Measurements from ENCODE around the gene SLC22A12.

Gene SLC22A12

DNA sequence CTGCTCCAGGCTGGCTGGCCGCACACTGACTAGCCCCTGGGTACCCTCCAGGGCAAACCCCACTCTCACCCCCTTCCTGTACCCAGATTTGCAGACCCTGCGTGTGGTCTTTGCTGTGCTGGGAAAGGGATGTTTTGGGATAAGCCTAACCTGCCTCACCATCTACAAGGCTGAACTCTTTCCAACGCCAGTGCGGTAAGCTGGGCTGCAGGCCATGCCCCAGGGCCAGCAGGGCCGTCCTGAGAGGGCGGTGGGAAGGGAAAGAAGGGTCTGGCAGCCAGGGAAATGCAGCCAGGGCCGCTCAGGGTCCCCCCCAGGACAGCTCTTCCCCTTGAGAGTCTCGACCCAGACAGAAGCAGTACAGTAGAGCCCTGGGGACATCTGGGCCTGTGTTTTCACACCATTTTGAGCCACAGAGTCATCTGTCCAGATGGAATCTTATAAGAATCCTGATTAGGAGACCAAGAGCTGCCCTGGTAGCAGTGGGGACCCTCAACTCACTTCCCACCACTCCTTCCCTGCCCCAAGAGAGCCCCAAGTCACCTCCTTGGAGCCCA is 22.4 kb upstream of the SLC22A12 start:
- Histone ChIP-seq H4K8ac (ENCODE audit: low read depth, low read length) (no peak overlapping the region), H3K4me2 (ENCODE audit: low read length) (no peak overlapping the region), H3K18ac (ENCODE audit: low read length) (no peak overlapping the region), H3K23ac (ENCODE audit: low read length) (no peak overlapping the region), H3K27me3 (ENCODE audit: insufficient read depth, low read length, poor library complexity) (no peaks in the 10 kb centered on the region), H3K79me2 (ENCODE audit: control insufficient read depth, insufficient read depth, low read length) (no peaks in the 10 kb centered on the region), H2AK5ac (ENCODE audit: low read length) (no peak overlapping the region), H3K4me1 (ENCODE audit: control insufficient read depth, low read depth, low read length) (no peaks in the 10 kb centered on the region), H3K36me3 (ENCODE audit: control insufficient read depth, insufficient read depth, low read length) (no peaks in the 10 kb centered on the region), H4K5ac (ENCODE audit: low read length) (no peak overlapping the region), H2BK120ac (ENCODE audit: low read depth, low read length) (no peak overlapping the region), H3K4me3 (ENCODE audit: low read length) (no peak overlapping the region), H3K9ac (ENCODE audit: low read length) (no peak overlapping the region), H3K79me1 (ENCODE audit: low read length) (no peaks in the 10 kb centered on the region), H2BK15ac (replicated peaks; ENCODE audit: low read depth) (no peak overlapping the region), H3K56ac (ENCODE audit: low read length) (no peak overlapping the region), H2BK5ac (ENCODE audit: low read length) (no peak overlapping the region), H3K4ac (ENCODE audit: low read depth, low read length) (no peak overlapping the region), H3K27ac (ENCODE audit: low read depth, low read length) (no peak overlapping the region)
- no peak for DNase-seq
- WGBS (ENCODE audit: extremely low coverage, insufficient coverage, low lambda C conversion rate) = no CpG with 5 or more reads among the region's 8 CpGs

DNA sequence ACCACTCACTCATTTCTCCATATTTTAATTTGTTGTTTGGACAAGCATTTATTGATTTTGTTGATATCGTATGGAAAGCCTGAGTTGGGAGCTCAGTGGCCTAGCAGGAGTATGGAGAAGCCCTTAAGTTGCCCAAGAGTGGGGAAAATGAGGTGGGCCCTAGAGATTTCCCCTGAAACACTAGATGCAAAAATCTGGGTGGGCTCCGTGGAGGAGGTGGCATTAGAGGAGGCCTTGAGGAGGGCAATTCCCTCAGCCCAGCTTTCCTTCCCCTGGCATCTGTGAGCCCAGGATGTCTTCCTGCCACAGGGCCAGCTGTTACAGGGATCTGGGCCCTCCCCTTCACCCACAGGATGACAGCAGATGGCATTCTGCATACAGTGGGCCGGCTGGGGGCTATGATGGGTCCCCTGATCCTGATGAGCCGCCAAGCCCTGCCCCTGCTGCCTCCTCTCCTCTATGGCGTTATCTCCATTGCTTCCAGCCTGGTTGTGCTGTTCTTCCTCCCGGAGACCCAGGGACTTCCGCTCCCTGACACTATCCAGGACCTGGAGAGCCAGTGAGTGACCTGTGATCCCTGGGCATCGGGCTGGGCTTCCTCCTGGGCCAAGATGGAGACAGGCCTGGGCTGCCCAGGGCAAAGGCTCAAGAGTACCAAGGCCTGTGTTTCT is 21.6 kb upstream of the SLC22A12 start:
- H3K36me3 ChIP-seq (ENCODE audit: control insufficient read depth, insufficient read depth, low read length) = no peaks in the 10 kb centered on the region
- WGBS (ENCODE audit: extremely low coverage, insufficient coverage, low lambda C conversion rate) = no CpG with 5 or more reads among the region's 8 CpGs

GRCh38 chr11:64570341-64570740 is 20.7 kb upstream of the SLC22A12 start:
- Histone ChIP-seq H3K36me3 (ENCODE audit: control insufficient read depth, insufficient read depth, low read length) (no peaks in the 10 kb centered on the region), H3K4me2 (ENCODE audit: low read length) (no peak overlapping the region), H4K8ac (ENCODE audit: low read depth, low read length) (no peak overlapping the region), H3K79me2 (ENCODE audit: control insufficient read depth, insufficient read depth, low read length) (no peaks in the 10 kb centered on the region), H3K4ac (ENCODE audit: low read depth, low read length) (no peak overlapping the region), H3K27me3 (ENCODE audit: insufficient read depth, low read length, poor library complexity) (no peaks in the 10 kb centered on the region), H2BK5ac (ENCODE audit: low read length) (no peak overlapping the region), H2AK5ac (ENCODE audit: low read length) (no peak overlapping the region), H3K18ac (ENCODE audit: low read length) (no peak overlapping the region), H3K27ac (ENCODE audit: low read depth, low read length) (no peak overlapping the region), H3K4me1 (ENCODE audit: control insufficient read depth, low read depth, low read length) (no peaks in the 10 kb centered on the region), H3K4me3 (ENCODE audit: low read length) (no peak overlapping the region), H3K9ac (ENCODE audit: low read length) (no peak overlapping the region), H3K79me1 (ENCODE audit: low read length) (no peaks in the 10 kb centered on the region), H2BK15ac (replicated peaks; ENCODE audit: low read depth) (no peak overlapping the region), H2BK120ac (ENCODE audit: low read depth, low read length) (no peak overlapping the region), H3K23ac (ENCODE audit: low read length) (no peak overlapping the region), H3K56ac (ENCODE audit: low read length) (no peak overlapping the region), H4K5ac (ENCODE audit: low read length) (no peak overlapping the region)
- DNase-seq = no peak
- WGBS (ENCODE audit: extremely low coverage, insufficient coverage, low lambda C conversion rate) = no CpG with 5 or more reads among the region's 3 CpGs

More for the DNA sequence above, 21.6 kb upstream of the SLC22A12 start:
- no peak overlapping the region for H3K23ac ChIP-seq (ENCODE audit: low read length)
- no peak overlapping the region for H4K8ac ChIP-seq (ENCODE audit: low read depth, low read length)
- H2BK5ac ChIP-seq (ENCODE audit: low read length) = no peak overlapping the region
- H3K4me1 ChIP-seq (ENCODE audit: control insufficient read depth, low read depth, low read length) = no peaks in the 10 kb centered on the region
- H2AK5ac ChIP-seq (ENCODE audit: low read length) = no peak overlapping the region
- no peak overlapping the region for H2BK15ac ChIP-seq (replicated peaks; ENCODE audit: low read depth)
- no peak overlapping the region for H3K27ac ChIP-seq (ENCODE audit: low read depth, low read length)
- H3K4me2 ChIP-seq (ENCODE audit: low read length) = no peak overlapping the region
- no peaks in the 10 kb centered on the region for H3K79me1 ChIP-seq (ENCODE audit: low read length)
- no peak overlapping the region for H3K18ac ChIP-seq (ENCODE audit: low read length)
- H3K9ac ChIP-seq (ENCODE audit: low read length) = no peak overlapping the region
- no peak overlapping the region for H2BK120ac ChIP-seq (ENCODE audit: low read depth, low read length)
- no peaks in the 10 kb centered on the region for H3K27me3 ChIP-seq (ENCODE audit: insufficient read depth, low read length, poor library complexity)
- H3K4me3 ChIP-seq (ENCODE audit: low read length) = no peak overlapping the region
- no peak overlapping the region for H3K4ac ChIP-seq (ENCODE audit: low read depth, low read length)
- H3K79me2 ChIP-seq (ENCODE audit: control insufficient read depth, insufficient read depth, low read length) = no peaks in the 10 kb centered on the region
- H4K5ac ChIP-seq (ENCODE audit: low read length) = no peak overlapping the region
- no peak overlapping the region for H3K56ac ChIP-seq (ENCODE audit: low read length)
- DNase-seq = no peak

GRCh38 chr11:64571050-64571409 is 20.0 kb upstream of the SLC22A12 start:
- Histone ChIP-seq H3K56ac (ENCODE audit: low read length) (no peak overlapping the region), H2BK15ac (replicated peaks; ENCODE audit: low read depth) (no peak overlapping the region), H2AK5ac (ENCODE audit: low read length) (no peak overlapping the region), H3K36me3 (ENCODE audit: control insufficient read depth, insufficient read depth, low read length) (no peaks in the 10 kb centered on the region), H3K4ac (ENCODE audit: low read depth, low read length) (no peak overlapping the region), H3K4me2 (ENCODE audit: low read length) (no peak overlapping the region), H3K4me3 (ENCODE audit: low read length) (no peak overlapping the region), H3K23ac (ENCODE audit: low read length) (no peak overlapping the region), H4K5ac (ENCODE audit: low read length) (no peak overlapping the region), H2BK5ac (ENCODE audit: low read length) (no peak overlapping the region), H3K79me1 (ENCODE audit: low read length) (no peaks in the 10 kb centered on the region), H3K4me1 (ENCODE audit: control insufficient read depth, low read depth, low read length) (no peaks in the 10 kb centered on the region), H2BK120ac (ENCODE audit: low read depth, low read length) (no peak overlapping the region), H3K9ac (ENCODE audit: low read length) (no peak overlapping the region), H4K8ac (ENCODE audit: low read depth, low read length) (no peak overlapping the region), H3K79me2 (ENCODE audit: control insufficient read depth, insufficient read depth, low read length) (no peaks in the 10 kb centered on the region), H3K27me3 (ENCODE audit: insufficient read depth, low read length, poor library complexity) (no peaks in the 10 kb centered on the region), H3K27ac (ENCODE audit: low read depth, low read length) (no peak overlapping the region), H3K18ac (ENCODE audit: low read length) (no peak overlapping the region)
- WGBS (ENCODE audit: extremely low coverage, insufficient coverage, low lambda C conversion rate) = no CpG with 5 or more reads among the region's 11 CpGs
- DNase-seq = no peak

- Histone ChIP-seq H3K27me3 (ENCODE audit: insufficient read depth, low read length, poor library complexity) (no peaks in the 10 kb centered on the region), H3K36me3 (ENCODE audit: control insufficient read depth, insufficient read depth, low read length) (no peaks in the 10 kb centered on the region), H3K4me3 (ENCODE audit: low read length) (no peak overlapping the region), H3K23ac (ENCODE audit: low read length) (no peak overlapping the region), H3K79me1 (ENCODE audit: low read length) (no peaks in the 10 kb centered on the region), H3K18ac (ENCODE audit: low read length) (no peak overlapping the region), H3K56ac (ENCODE audit: low read length) (peak overlapping the region; percentile 63), H3K4ac (ENCODE audit: low read depth, low read length) (no peak overlapping the region), H2BK15ac (replicated peaks; ENCODE audit: low read depth) (no peak overlapping the region), H2AK5ac (ENCODE audit: low read length) (no peak overlapping the region), H4K5ac (ENCODE audit: low read length) (no peak overlapping the region), H3K4me2 (ENCODE audit: low read length) (no peak overlapping the region), H3K79me2 (ENCODE audit: control insufficient read depth, insufficient read depth, low read length) (no peaks in the 10 kb centered on the region), H3K27ac (ENCODE audit: low read depth, low read length) (no peak overlapping the region), H3K9ac (ENCODE audit: low read length) (no peak overlapping the region), H4K8ac (ENCODE audit: low read depth, low read length) (no peak overlapping the region), H2BK5ac (ENCODE audit: low read length) (no peak overlapping the region), H2BK120ac (ENCODE audit: low read depth, low read length) (no peak overlapping the region), H3K4me1 (ENCODE audit: control insufficient read depth, low read depth, low read length) (no peaks in the 10 kb centered on the region)
- no CpG with 5 or more reads among the region's 22 CpGs for WGBS (ENCODE audit: extremely low coverage, insufficient coverage, low lambda C conversion rate)
- peak; percentile 71 for DNase-seq
These were observed 19.5 kb upstream of the SLC22A12 start for GRCh38 chr11:64571410-64572091.

All from mesendoderm (in vitro differentiated cells).